Neural cell (in vitro differentiated cells): ENCODE data around the gene JKAMP. TPM values are rescaled to one million over a fixed set of nuclear protein-coding genes. Genes with fewer than 3 reads are reported as not detected.

ENCODE experiments used
- H2AFZ ChIP-seq: fragments of 200-600, 300-800 bp; sonication (generic), shearing (Covaris generic); 2 replicates; pipeline ENCODE4 v1.6.0; 2014; ENCODE audit warnings: low read depth, mild to moderate bottlenecking, antibody characterized with exemption, low read length, moderate library complexity
- H3F3A ChIP-seq: fragments of 200-600 bp; shearing (Covaris generic); 2 replicates; pipeline ENCODE4 v1.6.1; 2016; ENCODE audit warnings: mild to moderate bottlenecking, moderate library complexity, mixed read lengths, antibody characterized with exemption, low read length; ENCODE audit not compliant: insufficient read depth, poor library complexity, severe bottlenecking
- H3K27ac ChIP-seq: fragments of 200-600, 300-800 bp; sonication (generic), shearing (Covaris generic); 2 replicates; pipeline ENCODE4 v1.5.1; 2014; ENCODE audit warnings: mild to moderate bottlenecking, low read length, moderate library complexity
- H3K27me3 ChIP-seq: fragments of 300-800, 200-600 bp; sonication (generic), shearing (Covaris generic); 2 replicates; pipeline ENCODE4 v1.6.0; 2014; ENCODE audit warnings: mild to moderate bottlenecking, low read depth, low read length, moderate library complexity; ENCODE audit not compliant: insufficient read depth
- H3K36me3 ChIP-seq: fragments of 300-800, 200-600 bp; sonication (generic), shearing (Covaris generic); 2 replicates; pipeline ENCODE4 v1.5.1; 2014; ENCODE audit warnings: mild to moderate bottlenecking, antibody characterized with exemption, low read length, moderate library complexity; ENCODE audit not compliant: insufficient read depth
- H3K4me2 ChIP-seq: fragments of 300-800, 200-600 bp; sonication (generic), shearing (Covaris generic); 2 replicates; pipeline ENCODE4 v1.6.0; 2014; ENCODE audit warnings: mild to moderate bottlenecking, low read length
- H3K4me3 ChIP-seq: fragments of 300-800, 200-600 bp; sonication (generic), shearing (Covaris generic); 2 replicates; pipeline ENCODE4 v1.5.1; 2014; ENCODE audit warnings: mild to moderate bottlenecking, low read length, moderate library complexity
- H3K79me2 ChIP-seq: fragments of 200-600 bp; shearing (Covaris generic); replicated peaks from 2 replicates; pipeline ENCODE4 v1.6.0; 2014; ENCODE audit warnings: mild to moderate bottlenecking, low read length, moderate library complexity; ENCODE audit not compliant: insufficient read depth
- H3K9ac ChIP-seq: fragments of 300-800, 200-600 bp; sonication (generic), shearing (Covaris generic); 2 replicates; pipeline ENCODE4 v1.6.1; 2016; ENCODE audit warnings: mild to moderate bottlenecking, low read length, mixed read lengths
- H3K9me2 ChIP-seq: fragments of 200-600 bp; shearing (Covaris generic); 2 replicates; pipeline ENCODE4 v1.6.1; 2016; ENCODE audit warnings: mild to moderate bottlenecking, low read length, mixed read lengths; ENCODE audit not compliant: insufficient read depth
- H3K9me3 ChIP-seq: fragments of 200-600, 300-800 bp; sonication (generic), shearing (Covaris generic); 2 replicates; pipeline ENCODE4 v1.6.1; 2016; ENCODE audit warnings: mild to moderate bottlenecking, mixed run types, low read length, moderate library complexity, mixed read lengths
- H4K20me1 ChIP-seq: fragments of 200-600 bp; shearing (Covaris generic); 2 replicates; pipeline ENCODE4 v1.6.1; 2016; ENCODE audit warnings: mild to moderate bottlenecking, mixed run types; ENCODE audit not compliant: insufficient read depth
- EP300 ChIP-seq: fragments of 450-650 bp; conservative IDR thresholded peaks from 2 replicates; pipeline ENCODE4 v1.6.1; 2014; ENCODE audit warnings: antibody characterized with exemption, mild to moderate bottlenecking, moderate library complexity; ENCODE audit not compliant: poor library complexity, severe bottlenecking
- EZH2 ChIP-seq: fragments of 200-600, 300-800 bp; shearing (Covaris generic), sonication (generic); IDR thresholded peaks from 2 replicates; pipeline ENCODE4 v1.6.1; 2014; ENCODE audit warnings: antibody characterized with exemption, low read length, borderline replicate concordance, mild to moderate bottlenecking; ENCODE audit not compliant: insufficient read depth, poor library complexity, severe bottlenecking
- MXI1 ChIP-seq: fragments of 450-650 bp; conservative IDR thresholded peaks from 2 replicates; pipeline ENCODE4 v1.6.1; 2014; ENCODE audit warnings: antibody characterized with exemption, mild to moderate bottlenecking; ENCODE audit not compliant: poor library complexity, severe bottlenecking
- POLR2AphosphoS5 ChIP-seq: IDR thresholded peaks from 2 replicates; pipeline ENCODE4 v1.6.1; 2012
- RAD21 ChIP-seq: fragments of 450-650 bp; conservative IDR thresholded peaks from 2 replicates; pipeline ENCODE4 v1.6.1; 2014; ENCODE audit warnings: antibody characterized with exemption, mild to moderate bottlenecking, moderate library complexity
- SMC3 ChIP-seq: fragments of 450-650 bp; conservative IDR thresholded peaks from 2 replicates; pipeline ENCODE4 v1.6.1; 2014; ENCODE audit warnings: antibody characterized with exemption, mild to moderate bottlenecking, moderate library complexity; ENCODE audit not compliant: poor library complexity
- TAF1 ChIP-seq: IDR thresholded peaks from 2 replicates; pipeline ENCODE4 v1.6.1; 2012; ENCODE audit warnings: low read depth
- polyA plus RNA-seq: library from polyadenylated mRNA; depleted of rRNA; stranded (reverse); fragments of >200 nt; gene quantifications from 2 replicates; pipeline ENCODE4 v1.2.3, GENCODE V29; 2014
- TF ChIP-seq, protein P1 (sequence below): fragments of 450-650 bp; IDR thresholded peaks from 2 replicates; pipeline ENCODE4 v1.5.1; 2014; ENCODE audit warnings: antibody characterized with exemption, mild to moderate bottlenecking, moderate library complexity; ENCODE audit not compliant: poor library complexity, severe bottlenecking
- TF ChIP-seq, protein P2 (sequence below): IDR thresholded peaks from 2 replicates; pipeline ENCODE4 v1.6.1; 2012; ENCODE audit warnings: borderline replicate concordance

The JKAMP gene
- polyA plus RNA-seq, 1 donor from 2014 or later, result 204 TPM

DNA sequence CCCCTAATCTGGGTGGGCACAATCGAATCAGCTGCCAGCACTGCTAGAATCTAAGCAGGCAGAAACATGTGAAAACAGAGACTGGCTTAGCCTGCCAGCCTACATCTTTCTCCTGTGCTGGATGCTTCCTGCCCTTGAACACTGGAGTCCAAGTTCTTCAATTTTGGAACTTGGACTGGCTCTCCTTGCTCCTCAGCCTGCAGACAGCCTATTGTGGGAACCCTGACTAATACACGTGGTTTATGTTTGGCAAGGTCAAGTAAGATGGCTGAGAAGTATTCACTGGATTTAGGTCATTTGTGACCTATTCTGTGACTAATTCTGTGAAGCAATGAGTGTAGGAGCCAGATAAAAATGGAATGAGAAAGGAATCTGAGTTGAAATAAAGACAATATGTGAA, 30.2 kb upstream of the JKAMP start:
- H3K9me3 ChIP-seq, result no peaks in the 10 kb centered on the region
- H3K9ac ChIP-seq, result no peak overlapping the region

DNA sequence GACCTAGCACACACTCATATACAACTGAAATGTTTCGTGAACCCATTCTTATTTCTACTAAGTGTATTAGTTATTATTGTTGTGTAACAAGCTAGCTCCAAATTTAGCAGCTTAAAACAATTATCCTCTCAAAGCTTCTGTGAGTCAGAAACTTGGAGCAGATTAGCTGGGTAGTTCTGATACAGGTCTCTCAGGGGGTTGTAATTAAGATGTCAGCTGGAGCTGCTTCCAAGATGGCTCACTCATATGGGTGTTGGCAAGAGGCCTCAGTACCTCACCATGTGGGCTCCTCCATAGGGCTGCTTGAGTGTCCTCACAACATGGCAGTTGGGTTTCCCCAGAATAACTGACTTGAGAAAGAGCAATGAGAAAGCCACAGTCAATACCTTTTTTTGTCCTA, 28.9 kb upstream of the JKAMP start:
- Histone ChIP-seq H3K9me2 (no peaks in the 10 kb centered on the region), H3K27ac (no peak overlapping the region), H3K4me3 (no peak overlapping the region), H3K79me2 (no peaks in the 10 kb centered on the region), H3K9me3 (no peaks in the 10 kb centered on the region), H3K9ac (no peak overlapping the region), H3K36me3 (no peaks in the 10 kb centered on the region), H3K27me3 (no peaks in the 10 kb centered on the region), H4K20me1 (no peaks in the 10 kb centered on the region), H3F3A (no peaks in the 10 kb centered on the region), H3K4me2 (no peak overlapping the region), H2AFZ (no peak overlapping the region)
- TF ChIP-seq TAF1 (no peak), EZH2 (no peak), EP300 (no peak), SMC3 (no peak), MXI1 (no peak), RAD21 (no peak), POLR2AphosphoS5 (no peak)
- TF ChIP-seq, protein P1, sequence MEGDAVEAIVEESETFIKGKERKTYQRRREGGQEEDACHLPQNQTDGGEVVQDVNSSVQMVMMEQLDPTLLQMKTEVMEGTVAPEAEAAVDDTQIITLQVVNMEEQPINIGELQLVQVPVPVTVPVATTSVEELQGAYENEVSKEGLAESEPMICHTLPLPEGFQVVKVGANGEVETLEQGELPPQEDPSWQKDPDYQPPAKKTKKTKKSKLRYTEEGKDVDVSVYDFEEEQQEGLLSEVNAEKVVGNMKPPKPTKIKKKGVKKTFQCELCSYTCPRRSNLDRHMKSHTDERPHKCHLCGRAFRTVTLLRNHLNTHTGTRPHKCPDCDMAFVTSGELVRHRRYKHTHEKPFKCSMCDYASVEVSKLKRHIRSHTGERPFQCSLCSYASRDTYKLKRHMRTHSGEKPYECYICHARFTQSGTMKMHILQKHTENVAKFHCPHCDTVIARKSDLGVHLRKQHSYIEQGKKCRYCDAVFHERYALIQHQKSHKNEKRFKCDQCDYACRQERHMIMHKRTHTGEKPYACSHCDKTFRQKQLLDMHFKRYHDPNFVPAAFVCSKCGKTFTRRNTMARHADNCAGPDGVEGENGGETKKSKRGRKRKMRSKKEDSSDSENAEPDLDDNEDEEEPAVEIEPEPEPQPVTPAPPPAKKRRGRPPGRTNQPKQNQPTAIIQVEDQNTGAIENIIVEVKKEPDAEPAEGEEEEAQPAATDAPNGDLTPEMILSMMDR, result no peak
- TF ChIP-seq, protein P2, sequence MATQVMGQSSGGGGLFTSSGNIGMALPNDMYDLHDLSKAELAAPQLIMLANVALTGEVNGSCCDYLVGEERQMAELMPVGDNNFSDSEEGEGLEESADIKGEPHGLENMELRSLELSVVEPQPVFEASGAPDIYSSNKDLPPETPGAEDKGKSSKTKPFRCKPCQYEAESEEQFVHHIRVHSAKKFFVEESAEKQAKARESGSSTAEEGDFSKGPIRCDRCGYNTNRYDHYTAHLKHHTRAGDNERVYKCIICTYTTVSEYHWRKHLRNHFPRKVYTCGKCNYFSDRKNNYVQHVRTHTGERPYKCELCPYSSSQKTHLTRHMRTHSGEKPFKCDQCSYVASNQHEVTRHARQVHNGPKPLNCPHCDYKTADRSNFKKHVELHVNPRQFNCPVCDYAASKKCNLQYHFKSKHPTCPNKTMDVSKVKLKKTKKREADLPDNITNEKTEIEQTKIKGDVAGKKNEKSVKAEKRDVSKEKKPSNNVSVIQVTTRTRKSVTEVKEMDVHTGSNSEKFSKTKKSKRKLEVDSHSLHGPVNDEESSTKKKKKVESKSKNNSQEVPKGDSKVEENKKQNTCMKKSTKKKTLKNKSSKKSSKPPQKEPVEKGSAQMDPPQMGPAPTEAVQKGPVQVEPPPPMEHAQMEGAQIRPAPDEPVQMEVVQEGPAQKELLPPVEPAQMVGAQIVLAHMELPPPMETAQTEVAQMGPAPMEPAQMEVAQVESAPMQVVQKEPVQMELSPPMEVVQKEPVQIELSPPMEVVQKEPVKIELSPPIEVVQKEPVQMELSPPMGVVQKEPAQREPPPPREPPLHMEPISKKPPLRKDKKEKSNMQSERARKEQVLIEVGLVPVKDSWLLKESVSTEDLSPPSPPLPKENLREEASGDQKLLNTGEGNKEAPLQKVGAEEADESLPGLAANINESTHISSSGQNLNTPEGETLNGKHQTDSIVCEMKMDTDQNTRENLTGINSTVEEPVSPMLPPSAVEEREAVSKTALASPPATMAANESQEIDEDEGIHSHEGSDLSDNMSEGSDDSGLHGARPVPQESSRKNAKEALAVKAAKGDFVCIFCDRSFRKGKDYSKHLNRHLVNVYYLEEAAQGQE, result no peak

More for the DNA sequence above, 30.2 kb upstream of the JKAMP start:
- H3K4me2 ChIP-seq, result no peak overlapping the region
- no peak overlapping the region for H2AFZ ChIP-seq
- no peak for TF ChIP-seq SMC3
- TF ChIP-seq POLR2AphosphoS5, result no peak
- no peak for TF ChIP-seq EP300
- TF ChIP-seq, protein P1, result no peak
- TF ChIP-seq EZH2, result no peak
- H3K4me3 ChIP-seq, result no peak overlapping the region
- no peaks in the 10 kb centered on the region for H4K20me1 ChIP-seq
- H3K36me3 ChIP-seq, result no peaks in the 10 kb centered on the region
- H3F3A ChIP-seq, result no peaks in the 10 kb centered on the region
- no peaks in the 10 kb centered on the region for H3K9me2 ChIP-seq
- no peak overlapping the region for H3K27ac ChIP-seq
- no peaks in the 10 kb centered on the region for H3K79me2 ChIP-seq
- H3K27me3 ChIP-seq, result no peaks in the 10 kb centered on the region
